Muscle of leg (tissue), 11 donors: ENCODE data around the gene CA10. TPM values are rescaled to one million over a fixed set of nuclear protein-coding genes. Genes with fewer than 3 reads are reported as not detected.
A peak's percentile ranks its signal among the peaks of the same experiment; 100 is the strongest.

ENCODE experiments used
- DNase-seq: peaks from one replicate; pipeline ENCODE4 v3.0.0; 2013
- H3K27ac ChIP-seq: one replicate; pipeline ENCODE4 v1.5.1; 2013; ENCODE audit warnings: mild to moderate bottlenecking, low read length, control low read depth
- H3K27me3 ChIP-seq: one replicate; pipeline ENCODE4 v1.6.1; 2013; ENCODE audit warnings: low read length; ENCODE audit not compliant: control insufficient read depth, insufficient read depth
- H3K36me3 ChIP-seq: one replicate; pipeline ENCODE4 v1.6.1; 2013; ENCODE audit warnings: low read length; ENCODE audit not compliant: control insufficient read depth, insufficient read depth
- H3K4me1 ChIP-seq: one replicate; pipeline ENCODE4 v1.6.1; 2013; ENCODE audit warnings: low read length; ENCODE audit not compliant: control insufficient read depth, insufficient read depth
- H3K4me3 ChIP-seq: one replicate; pipeline ENCODE4 v1.5.1; 2013; ENCODE audit warnings: low read length, control low read depth
- H3K9me3 ChIP-seq: replicated peaks from 2 replicates; pipeline ENCODE4 v1.6.1; 2013; ENCODE audit warnings: low read depth, low read length; ENCODE audit not compliant: control insufficient read depth
- WGBS: methylation state at CpG from one replicate; pipeline ENCODE4 v1.1.5; 2013; ENCODE audit warnings: missing lambda C conversion rate; ENCODE audit not compliant: insufficient coverage; 5-methylcytosine and 5-hydroxymethylcytosine counted together
- polyA plus RNA-seq, 8 donors: library from polyadenylated mRNA; unstranded; fragments of 120-200 nt; gene quantifications; one replicate each; pipeline versions ENCODE4 v1.2.1 to v1.2.3, GENCODE V29; 2013; ENCODE audit warnings: inconsistent platforms in 1 of 8, low replicate concordance in 1 of 8; ENCODE audit not compliant: insufficient read length in 8 of 8, insufficient read depth in 1 of 8
- total RNA-seq: library from RNA; stranded (reverse); fragments of 120-200 nt; gene quantifications from one replicate; pipeline ENCODE4 v1.2.4, GENCODE V29; 2013

CA10 gene
- total and polyA plus RNA-seq, 9 donors, result 1.4 to 6.9 (median 3.3) TPM

DNA sequence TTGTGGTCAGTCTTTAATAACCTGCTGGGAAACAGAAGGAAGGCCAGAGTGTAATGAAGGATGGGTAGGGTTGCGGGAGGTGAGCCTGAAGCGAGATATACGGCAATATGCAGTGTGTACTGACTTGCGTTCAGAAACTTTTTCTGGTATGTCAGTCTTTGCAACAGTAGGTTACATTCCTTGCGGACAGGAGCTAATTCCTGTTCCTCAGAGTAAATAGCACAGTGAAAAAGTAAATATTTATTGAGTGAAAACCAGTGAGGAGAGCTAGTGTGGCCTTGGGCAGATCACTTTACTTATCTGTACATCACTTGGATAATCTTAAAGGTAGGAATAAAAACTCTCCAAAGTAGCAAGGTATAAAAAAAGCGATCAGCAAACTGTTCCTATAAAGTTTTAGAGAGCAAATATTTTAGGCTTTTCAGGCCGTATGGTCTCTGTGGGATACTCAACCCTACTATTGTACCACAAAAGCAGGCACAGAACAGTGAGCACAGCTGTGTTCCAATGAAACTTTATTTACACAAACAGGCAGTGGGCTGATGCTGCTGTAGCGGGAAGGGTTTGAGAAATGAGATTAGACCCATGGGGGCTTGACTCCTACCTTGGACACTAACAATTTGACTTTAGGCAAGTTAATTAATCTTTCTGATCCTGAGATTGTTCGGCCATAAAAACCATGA, 550.1 kb downstream of the CA10 start:
- Histone ChIP-seq H3K27me3 (no peaks in the 10 kb centered on the region), H3K4me3 (no peak overlapping the region), H3K9me3 (no peaks in the 10 kb centered on the region), H3K27ac (no peak overlapping the region), H3K36me3 (no peaks in the 10 kb centered on the region), H3K4me1 (peaks cover 10% of the 10 kb centered on the region)
- no peak for DNase-seq
- WGBS, result 84% methylated on average over 5 of the region's 9 CpGs

DNA sequence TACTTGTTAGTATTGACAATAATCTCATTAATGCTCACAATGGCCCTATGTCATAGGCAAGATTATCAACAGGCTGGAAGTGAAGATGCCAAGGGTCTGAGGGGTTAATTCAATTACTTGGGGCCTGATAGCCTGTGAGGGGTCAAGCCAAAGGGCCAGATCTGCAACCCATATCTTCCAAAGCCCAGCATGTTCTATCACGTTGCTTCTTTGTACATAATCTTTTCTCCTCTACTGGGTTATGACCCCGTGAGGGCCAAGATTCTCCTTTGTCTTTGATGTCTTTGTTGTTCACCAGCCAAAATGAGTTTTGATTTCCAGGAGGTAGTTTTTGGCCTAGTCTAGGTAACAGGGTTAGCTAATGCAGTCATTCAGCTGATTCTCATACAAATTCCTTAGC, 551.0 kb downstream of the CA10 start:
- Histone ChIP-seq H3K4me3 (no peak overlapping the region), H3K4me1 (peaks cover 10% of the 10 kb centered on the region), H3K9me3 (no peaks in the 10 kb centered on the region), H3K36me3 (no peaks in the 10 kb centered on the region), H3K27me3 (no peaks in the 10 kb centered on the region), H3K27ac (no peak overlapping the region)
- WGBS, result no CpG with 5 or more reads among the region's 2 CpGs
- no peak for DNase-seq

DNA sequence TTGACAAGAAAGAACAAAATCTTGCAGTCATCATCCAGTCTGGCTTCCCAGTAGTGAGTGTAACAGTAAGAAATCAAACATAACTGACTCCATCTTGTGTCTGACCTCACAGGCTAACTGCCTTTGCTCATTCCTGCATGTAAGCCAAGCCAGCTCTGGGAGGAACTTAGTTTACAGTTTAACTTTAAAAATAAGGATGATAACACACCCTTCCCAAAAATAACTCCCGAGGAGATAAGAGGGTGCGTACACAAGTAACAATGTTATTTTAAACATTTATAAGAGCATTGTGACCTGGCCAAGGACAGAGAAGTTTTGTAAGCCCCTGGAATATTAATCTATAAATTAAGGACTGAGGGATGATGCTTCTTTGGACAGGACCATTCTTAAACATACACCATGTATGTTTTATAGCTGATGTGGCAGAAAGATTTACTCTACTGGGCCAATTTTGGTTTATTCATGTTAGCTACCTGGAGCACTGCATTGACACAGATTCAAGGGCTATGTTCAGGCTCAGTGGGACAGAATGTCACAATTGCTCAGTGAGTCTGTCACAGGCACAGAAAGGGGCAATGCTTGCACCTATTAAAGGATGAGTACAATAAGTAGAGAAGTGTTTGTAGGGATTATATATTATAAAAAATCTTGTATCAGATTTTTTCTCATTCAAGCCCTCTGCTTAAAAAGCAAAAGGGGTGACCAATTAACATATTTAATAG, 554.1 kb downstream of the CA10 start:
- H3K9me3 ChIP-seq, result no peaks in the 10 kb centered on the region
- H3K4me1 ChIP-seq, result no peaks in the 10 kb centered on the region
- no CpG with 5 or more reads among the region's 2 CpGs for WGBS
- H3K36me3 ChIP-seq, result no peaks in the 10 kb centered on the region
- no peak for DNase-seq
- H3K4me3 ChIP-seq, result no peak overlapping the region
- no peak overlapping the region for H3K27ac ChIP-seq
- no peaks in the 10 kb centered on the region for H3K27me3 ChIP-seq

DNA sequence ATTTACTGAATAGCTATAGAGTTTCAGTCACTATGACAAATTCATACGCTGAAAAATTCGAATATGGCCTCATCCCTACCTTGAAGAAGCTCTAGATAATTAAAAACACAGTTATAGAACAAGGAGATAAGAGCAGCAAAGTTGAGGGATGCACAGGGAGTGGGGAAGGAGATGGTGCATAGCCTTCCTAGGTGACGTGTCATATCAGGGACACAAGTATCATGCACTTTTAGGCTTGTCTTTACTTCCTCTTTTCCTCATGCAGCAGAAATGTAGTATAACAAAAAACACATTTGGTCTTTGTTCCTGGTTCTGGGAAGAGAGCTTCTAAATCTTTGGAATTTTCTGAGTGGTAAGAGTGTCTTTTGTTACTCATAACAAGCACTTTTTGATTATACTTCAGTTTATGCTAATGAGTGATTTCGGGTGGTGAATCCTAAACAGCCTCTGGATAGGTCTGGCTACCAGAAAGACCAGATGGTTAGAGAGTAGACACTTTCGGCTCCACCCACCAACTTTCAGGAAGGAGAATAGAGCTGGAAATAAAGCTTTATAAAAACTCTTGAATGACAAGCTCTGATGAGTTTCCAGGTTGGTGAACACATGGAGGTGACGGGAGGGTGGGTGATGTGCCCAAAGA, 556.8 kb downstream of the CA10 start:
- no peaks in the 10 kb centered on the region for H3K4me1 ChIP-seq
- no peak overlapping the region for H3K4me3 ChIP-seq
- no peaks in the 10 kb centered on the region for H3K9me3 ChIP-seq
- DNase-seq, result no peak
- no peaks in the 10 kb centered on the region for H3K27me3 ChIP-seq
- no peak overlapping the region for H3K27ac ChIP-seq
- no CpG with 5 or more reads among the region's 6 CpGs for WGBS
- H3K36me3 ChIP-seq, result no peaks in the 10 kb centered on the region

- DNase-seq, result no peak
- 44% methylated on average over 2 of the region's 2 CpGs for WGBS
- no peaks in the 10 kb centered on the region for H3K36me3 ChIP-seq
- peaks cover 2% of the 10 kb centered on the region for H3K4me1 ChIP-seq
- no peaks in the 10 kb centered on the region for H3K27me3 ChIP-seq
- H3K27ac ChIP-seq, result no peak overlapping the region
- no peaks in the 10 kb centered on the region for H3K9me3 ChIP-seq
- H3K4me3 ChIP-seq, result no peak overlapping the region
These were observed 559.7 kb downstream of the CA10 start for GRCh38 chr17:51598824-51599223.

DNA sequence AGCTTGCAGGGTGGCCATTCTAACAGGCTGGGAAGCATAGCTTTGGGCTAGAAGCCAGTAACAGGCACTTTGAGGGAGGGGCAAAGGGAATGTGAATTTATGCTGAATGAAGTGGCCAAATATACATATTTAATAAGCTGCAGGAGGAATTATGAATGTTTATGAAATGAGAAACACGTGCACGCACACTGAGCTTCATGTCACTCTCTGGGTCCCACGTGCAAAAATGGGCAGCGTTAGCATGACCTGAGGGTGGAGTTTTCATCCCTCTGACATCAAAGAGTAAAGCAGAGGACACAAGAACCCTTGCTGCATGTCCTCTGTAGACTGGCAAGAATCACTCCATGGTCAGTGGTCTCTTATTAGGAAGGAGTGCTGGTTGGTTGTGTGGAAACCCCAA, 561.2 kb downstream of the CA10 start:
- Histone ChIP-seq H3K9me3 (no peaks in the 10 kb centered on the region), H3K36me3 (no peaks in the 10 kb centered on the region), H3K4me1 (peaks cover 2% of the 10 kb centered on the region), H3K27me3 (no peaks in the 10 kb centered on the region), H3K4me3 (no peak overlapping the region), H3K27ac (no peak overlapping the region)
- 95% methylated on average over 4 of the region's 4 CpGs for WGBS
- no peak for DNase-seq

DNA sequence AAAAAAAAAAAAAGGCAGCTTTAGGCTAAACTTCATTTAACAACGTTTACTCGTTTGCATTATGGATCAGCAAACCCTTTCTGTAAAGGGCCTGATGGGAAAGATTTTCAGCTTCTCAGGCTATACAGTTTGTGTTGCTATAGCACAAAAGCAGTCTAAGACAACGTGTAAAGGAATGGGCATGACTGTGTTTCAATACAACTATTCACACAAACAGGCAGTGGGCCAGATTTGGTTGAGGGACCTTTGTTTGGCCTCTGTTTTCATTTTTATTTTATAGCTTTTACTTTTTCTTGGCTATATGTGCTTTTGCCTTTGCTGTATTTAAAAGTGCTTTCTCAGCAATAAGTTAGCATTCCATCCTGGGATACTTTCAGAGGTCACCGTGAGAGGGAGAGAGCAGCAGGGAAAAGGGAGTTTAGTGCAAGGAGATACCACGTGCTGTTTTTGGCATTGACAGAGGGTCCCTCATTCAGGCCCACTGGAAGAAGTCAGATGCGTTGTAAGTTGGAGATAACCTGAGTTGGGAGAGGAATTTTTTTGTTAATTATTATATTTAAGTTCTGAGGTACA, 562.6 kb downstream of the CA10 start:
- Histone ChIP-seq H3K27ac (no peak overlapping the region), H3K4me1 (peaks cover 2% of the 10 kb centered on the region), H3K9me3 (no peaks in the 10 kb centered on the region), H3K27me3 (no peaks in the 10 kb centered on the region), H3K4me3 (no peak overlapping the region), H3K36me3 (no peaks in the 10 kb centered on the region)
- 15% methylated on average over 3 of the region's 6 CpGs for WGBS
- peak; percentile 65 for DNase-seq

GRCh38 chr17:51590071-51590656, 568.4 kb downstream of the CA10 start:
- peaks cover 4% of the 10 kb centered on the region for H3K9me3 ChIP-seq
- peaks cover 4% of the 10 kb centered on the region for H3K4me1 ChIP-seq
- no peaks in the 10 kb centered on the region for H3K36me3 ChIP-seq
- H3K27ac ChIP-seq, result no peak overlapping the region
- H3K27me3 ChIP-seq, result no peaks in the 10 kb centered on the region
- 16% methylated on average over 3 of the region's 4 CpGs for WGBS
- H3K4me3 ChIP-seq, result no peak overlapping the region
- peak; percentile 91 for DNase-seq

GRCh38 chr17:51588063-51588462, 570.5 kb downstream of the CA10 start:
- Histone ChIP-seq H3K4me3 (no peak overlapping the region), H3K9me3 (peaks cover 4% of the 10 kb centered on the region), H3K27ac (no peak overlapping the region), H3K36me3 (no peaks in the 10 kb centered on the region), H3K27me3 (no peaks in the 10 kb centered on the region), H3K4me1 (peaks cover 4% of the 10 kb centered on the region)
- no peak for DNase-seq
- WGBS, result 75% methylated on average over 1 of the region's 2 CpGs

DNA sequence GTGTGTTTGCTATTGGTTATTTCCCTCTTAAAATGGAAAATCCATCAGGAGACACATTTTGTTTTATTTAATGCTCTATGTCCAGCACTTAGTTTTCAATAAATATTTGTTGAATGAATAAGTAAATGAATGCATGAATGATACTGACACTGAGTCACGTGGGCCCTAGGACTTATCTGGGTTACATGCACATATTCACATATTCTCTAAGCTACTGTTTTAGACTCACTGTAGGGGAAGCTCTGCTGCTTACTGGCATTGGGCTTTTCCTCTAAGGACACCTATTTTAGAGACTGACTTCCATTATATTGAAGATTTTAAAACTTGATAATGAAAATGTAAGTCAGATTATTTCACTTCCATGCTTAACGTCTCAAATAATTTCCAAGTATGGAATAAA, 571.0 kb downstream of the CA10 start:
- DNase-seq, result no peak

More for the DNA sequence above, 571.0 kb downstream of the CA10 start:
- WGBS, result 89% methylated on average over 1 of the region's 2 CpGs
- no peaks in the 10 kb centered on the region for H3K27me3 ChIP-seq
- H3K27ac ChIP-seq, result no peak overlapping the region
- H3K36me3 ChIP-seq, result no peaks in the 10 kb centered on the region
- H3K9me3 ChIP-seq, result peaks cover 4% of the 10 kb centered on the region
- no peak overlapping the region for H3K4me3 ChIP-seq
- peaks cover 4% of the 10 kb centered on the region for H3K4me1 ChIP-seq
